ENCODE data around the gene LCN2. TPM values are rescaled to one million over a fixed set of nuclear protein-coding genes. Genes with fewer than 3 reads are reported as not detected.

The LCN2 gene
- not detected in 2 replicates for total RNA-seq (2014; rRNA removed; shearing (Covaris generic); ENCODE audit: low replicate concordance)

DNA sequence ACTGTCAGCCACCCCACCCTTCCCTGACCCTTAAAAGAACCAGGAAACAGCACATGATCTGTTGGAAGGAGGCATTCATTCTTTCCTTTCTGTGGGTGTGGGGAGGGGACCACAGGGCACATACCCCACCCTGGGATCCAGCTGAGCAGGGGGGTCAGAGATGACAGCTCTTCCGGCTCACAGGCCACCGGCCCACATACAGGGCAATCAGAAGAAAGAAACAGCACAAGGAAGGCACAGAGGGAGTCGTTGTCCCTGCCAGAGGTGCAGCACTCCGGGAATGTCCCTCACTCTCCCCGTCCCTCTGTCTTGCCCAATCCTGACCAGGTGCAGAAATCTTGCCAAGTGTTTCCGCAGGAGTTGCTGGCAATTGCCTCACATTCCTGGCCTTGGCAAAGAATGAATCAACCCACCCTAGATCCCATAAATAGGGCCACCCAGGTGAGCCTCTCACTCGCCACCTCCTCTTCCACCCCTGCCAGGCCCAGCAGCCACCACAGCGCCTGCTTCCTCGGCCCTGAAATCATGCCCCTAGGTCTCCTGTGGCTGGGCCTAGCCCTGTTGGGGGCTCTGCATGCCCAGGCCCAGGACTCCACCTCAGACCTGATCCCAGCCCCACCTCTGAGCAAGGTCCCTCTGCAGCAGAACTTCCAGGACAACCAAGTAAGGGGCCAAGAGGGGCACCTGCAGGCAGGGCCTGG, at the start of gene LCN2:
Gene LCN2, plus strand, starts transcription at position 453 of the 701 bp plus-strand sequence. Its CDS starts 73 bp downstream, at position 526.
- no peaks in the 10 kb centered on the region for H4K20me1 ChIP-seq (ENCODE audit: insufficient read depth, low read depth, low read length)
- no peak within 1 kb of the TSS for H3K27ac ChIP-seq (ENCODE audit: low read length)
- no peaks in the 10 kb centered on the region for H3K4me1 ChIP-seq (ENCODE audit: low read length)
- H3K4me3 ChIP-seq (ENCODE audit: low read length): no peak within 1 kb of the TSS
- H3K9ac ChIP-seq (ENCODE audit: low read length): no peak within 1 kb of the TSS
- H3K9me3 ChIP-seq (ENCODE audit: low read length): no peaks in the 10 kb centered on the region
- DNase-seq: no peak
- H3K79me2 ChIP-seq (ENCODE audit: low read length): no peaks in the 10 kb centered on the region
- H3K36me3 ChIP-seq (ENCODE audit: insufficient read depth, low read length): no peaks in the 10 kb centered on the region
- H2AFZ ChIP-seq (ENCODE audit: low read length): no peak within 1 kb of the TSS
- H3K27me3 ChIP-seq (ENCODE audit: low read length): no peaks in the 10 kb centered on the region
- no peaks in the 10 kb centered on the region for H3K9me2 ChIP-seq (replicated peaks; ENCODE audit: insufficient read depth, low read length)
- no peak within 1 kb of the TSS for H3K4me2 ChIP-seq (ENCODE audit: low read depth, low read length, poor library complexity, severe bottlenecking)

DNA sequence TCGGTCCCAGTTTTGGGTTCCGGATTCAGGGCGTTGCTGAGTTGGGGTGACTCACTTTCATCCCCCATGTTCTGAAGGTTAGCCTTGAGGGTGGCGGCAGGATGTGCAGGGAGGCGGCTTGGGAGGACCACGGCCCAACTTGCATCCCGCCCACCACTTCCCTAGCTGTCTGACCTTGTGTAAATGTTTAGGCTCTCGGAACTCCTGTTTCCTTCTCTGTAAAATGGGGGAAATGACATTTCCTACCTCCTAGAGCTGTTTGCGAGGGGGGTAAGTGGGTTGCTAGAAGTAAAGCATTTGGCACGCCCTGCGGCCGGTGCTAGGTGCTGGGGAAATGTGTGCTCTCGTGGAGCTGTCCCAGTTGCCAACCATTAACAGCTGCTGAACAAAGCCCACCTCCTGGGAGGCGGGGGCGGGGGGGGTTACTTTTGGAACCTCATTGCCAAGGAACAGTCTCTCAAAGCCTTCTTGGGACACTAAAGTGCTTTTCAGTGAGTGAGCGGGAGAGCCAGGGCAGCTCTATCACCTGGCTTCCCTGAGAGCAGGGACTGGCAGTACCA, 49.2 kb upstream of the LCN2 start:
- DNase-seq: no peak
- H3K9ac ChIP-seq (ENCODE audit: low read length): no peak overlapping the region

DNA sequence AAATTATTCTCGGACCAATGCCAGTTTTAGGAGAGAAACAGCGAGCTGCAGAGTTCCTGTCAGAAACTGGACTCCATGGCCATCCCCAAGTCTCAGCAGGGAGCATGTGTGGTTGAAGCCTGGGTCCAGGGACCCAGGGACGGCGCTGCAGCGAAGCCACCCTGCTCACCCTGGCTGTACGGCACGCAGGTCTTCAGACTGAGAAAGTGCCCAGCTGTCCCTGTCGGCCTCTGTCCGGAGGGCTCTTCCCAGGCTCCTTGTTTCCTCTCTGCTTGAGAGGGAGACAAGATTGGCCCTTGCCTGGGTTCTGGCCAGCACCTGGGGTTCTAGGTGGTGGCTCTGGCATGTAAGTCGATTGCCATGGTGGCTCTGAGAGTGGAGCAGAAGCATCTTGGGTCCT, 48.7 kb upstream of the LCN2 start:
- Histone ChIP-seq H4K20me1 (ENCODE audit: insufficient read depth, low read depth, low read length) (peaks cover 6% of the 10 kb centered on the region; the same call in 1 of the 2 replicates), H3K4me2 (ENCODE audit: low read depth, low read length, poor library complexity, severe bottlenecking) (no peak overlapping the region), H3K27ac (ENCODE audit: low read length) (no peak overlapping the region), H3K79me2 (ENCODE audit: low read length) (peaks cover 31% of the 10 kb centered on the region), H3K9me3 (ENCODE audit: low read length) (no peaks in the 10 kb centered on the region), H2AFZ (ENCODE audit: low read length) (no peak overlapping the region), H3K9ac (ENCODE audit: low read length) (no peak overlapping the region), H3K27me3 (ENCODE audit: low read length) (no peaks in the 10 kb centered on the region), H3K4me1 (ENCODE audit: low read length) (peaks cover 15% of the 10 kb centered on the region), H3K9me2 (replicated peaks; ENCODE audit: insufficient read depth, low read length) (no peaks in the 10 kb centered on the region), H3K4me3 (ENCODE audit: low read length) (no peak overlapping the region), H3K36me3 (ENCODE audit: insufficient read depth, low read length) (no peaks in the 10 kb centered on the region)
- DNase-seq: no peak

More for the DNA sequence above, 49.2 kb upstream of the LCN2 start:
- Histone ChIP-seq H3K9me2 (replicated peaks; ENCODE audit: insufficient read depth, low read length) (no peaks in the 10 kb centered on the region), H3K4me1 (ENCODE audit: low read length) (peaks cover 20% of the 10 kb centered on the region), H3K4me3 (ENCODE audit: low read length) (no peak overlapping the region), H3K36me3 (ENCODE audit: insufficient read depth, low read length) (no peaks in the 10 kb centered on the region), H3K9me3 (ENCODE audit: low read length) (no peaks in the 10 kb centered on the region), H3K79me2 (ENCODE audit: low read length) (peaks cover 37% of the 10 kb centered on the region), H3K27ac (ENCODE audit: low read length) (no peak overlapping the region), H4K20me1 (ENCODE audit: insufficient read depth, low read depth, low read length) (peaks cover 6% of the 10 kb centered on the region; the same call in 1 of the 2 replicates), H3K4me2 (ENCODE audit: low read depth, low read length, poor library complexity, severe bottlenecking) (no peak overlapping the region), H2AFZ (ENCODE audit: low read length) (no peak overlapping the region), H3K27me3 (ENCODE audit: low read length) (no peaks in the 10 kb centered on the region)

- Histone ChIP-seq H3K4me2 (ENCODE audit: low read depth, low read length, poor library complexity, severe bottlenecking) (no peak overlapping the region), H3K79me2 (ENCODE audit: low read length) (peaks cover 30% of the 10 kb centered on the region), H3K9me2 (replicated peaks; ENCODE audit: insufficient read depth, low read length) (no peaks in the 10 kb centered on the region), H4K20me1 (ENCODE audit: insufficient read depth, low read depth, low read length) (peaks cover 6% of the 10 kb centered on the region; the same call in 1 of the 2 replicates), H3K4me3 (ENCODE audit: low read length) (no peak overlapping the region), H3K9ac (ENCODE audit: low read length) (no peak overlapping the region), H2AFZ (ENCODE audit: low read length) (no peak overlapping the region), H3K36me3 (ENCODE audit: insufficient read depth, low read length) (no peaks in the 10 kb centered on the region), H3K27ac (ENCODE audit: low read length) (no peak overlapping the region), H3K9me3 (ENCODE audit: low read length) (no peaks in the 10 kb centered on the region), H3K27me3 (ENCODE audit: low read length) (no peaks in the 10 kb centered on the region), H3K4me1 (ENCODE audit: low read length) (peaks cover 15% of the 10 kb centered on the region)
- DNase-seq: no peak
Measured at GRCh38 chr9:128101231-128101661, 48.0 kb upstream of the LCN2 start.

DNA sequence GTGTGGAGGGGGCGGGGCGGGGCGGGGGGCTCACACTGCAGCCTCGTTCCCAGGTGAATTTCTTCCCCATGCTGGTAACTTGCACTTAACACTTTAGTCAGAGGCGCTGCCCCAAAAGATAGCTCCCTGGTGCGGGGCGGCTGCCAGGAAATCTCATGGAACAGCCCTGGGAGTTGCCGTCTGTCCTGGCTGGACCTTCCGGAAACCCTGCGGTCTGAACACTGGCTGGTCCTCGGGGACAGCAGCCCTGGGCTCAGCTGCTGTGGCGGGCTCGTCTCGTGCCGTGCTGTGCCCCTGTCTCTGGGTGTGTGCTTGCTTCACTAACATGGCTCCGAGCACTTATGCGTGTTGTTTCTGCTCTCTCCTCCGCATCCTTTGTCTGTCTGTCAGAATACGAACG, 47.6 kb upstream of the LCN2 start:
- Histone ChIP-seq H3K9ac (ENCODE audit: low read length) (no peak overlapping the region), H3K36me3 (ENCODE audit: insufficient read depth, low read length) (no peaks in the 10 kb centered on the region), H3K4me1 (ENCODE audit: low read length) (peaks cover 15% of the 10 kb centered on the region), H3K27me3 (ENCODE audit: low read length) (no peaks in the 10 kb centered on the region), H3K4me3 (ENCODE audit: low read length) (no peak overlapping the region), H4K20me1 (ENCODE audit: insufficient read depth, low read depth, low read length) (peaks cover 6% of the 10 kb centered on the region; the same call in 1 of the 2 replicates), H2AFZ (ENCODE audit: low read length) (no peak overlapping the region), H3K79me2 (ENCODE audit: low read length) (peaks cover 26% of the 10 kb centered on the region), H3K9me3 (ENCODE audit: low read length) (no peaks in the 10 kb centered on the region), H3K4me2 (ENCODE audit: low read depth, low read length, poor library complexity, severe bottlenecking) (no peak overlapping the region), H3K27ac (ENCODE audit: low read length) (no peak overlapping the region), H3K9me2 (replicated peaks; ENCODE audit: insufficient read depth, low read length) (no peaks in the 10 kb centered on the region)
- DNase-seq: no peak

- DNase-seq: no peak
- Histone ChIP-seq H2AFZ (ENCODE audit: low read length) (no peak overlapping the region), H3K9me3 (ENCODE audit: low read length) (no peaks in the 10 kb centered on the region), H3K9ac (ENCODE audit: low read length) (no peak overlapping the region), H3K4me2 (ENCODE audit: low read depth, low read length, poor library complexity, severe bottlenecking) (no peak overlapping the region), H3K4me3 (ENCODE audit: low read length) (no peak overlapping the region), H3K79me2 (ENCODE audit: low read length) (peaks cover 23% of the 10 kb centered on the region), H3K27ac (ENCODE audit: low read length) (no peak overlapping the region), H3K27me3 (ENCODE audit: low read length) (no peaks in the 10 kb centered on the region), H4K20me1 (ENCODE audit: insufficient read depth, low read depth, low read length) (peaks cover 10% of the 10 kb centered on the region; the same call in 1 of the 2 replicates), H3K9me2 (replicated peaks; ENCODE audit: insufficient read depth, low read length) (no peaks in the 10 kb centered on the region), H3K4me1 (ENCODE audit: low read length) (peaks cover 15% of the 10 kb centered on the region), H3K36me3 (ENCODE audit: insufficient read depth, low read length) (no peaks in the 10 kb centered on the region)
Measured at GRCh38 chr9:128102196-128102595, 47.1 kb upstream of the LCN2 start.

GRCh38 chr9:128102861-128103588, 46.2 kb upstream of the LCN2 start:
- no peak overlapping the region for H3K4me2 ChIP-seq (ENCODE audit: low read depth, low read length, poor library complexity, severe bottlenecking)
- no peaks in the 10 kb centered on the region for H3K27me3 ChIP-seq (ENCODE audit: low read length)
- DNase-seq: no peak
- peaks cover 11% of the 10 kb centered on the region; the same call in 1 of the 2 replicates for H4K20me1 ChIP-seq (ENCODE audit: insufficient read depth, low read depth, low read length)
- no peak overlapping the region for H3K9ac ChIP-seq (ENCODE audit: low read length)
- no peaks in the 10 kb centered on the region for H3K36me3 ChIP-seq (ENCODE audit: insufficient read depth, low read length)
- no peak overlapping the region for H2AFZ ChIP-seq (ENCODE audit: low read length)
- no peaks in the 10 kb centered on the region for H3K9me3 ChIP-seq (ENCODE audit: low read length)
- H3K79me2 ChIP-seq (ENCODE audit: low read length): peaks cover 23% of the 10 kb centered on the region
- H3K4me1 ChIP-seq (ENCODE audit: low read length): peaks cover 10% of the 10 kb centered on the region
- H3K27ac ChIP-seq (ENCODE audit: low read length): no peak overlapping the region
- no peak overlapping the region for H3K4me3 ChIP-seq (ENCODE audit: low read length)
- H3K9me2 ChIP-seq (replicated peaks; ENCODE audit: insufficient read depth, low read length): no peaks in the 10 kb centered on the region

DNA sequence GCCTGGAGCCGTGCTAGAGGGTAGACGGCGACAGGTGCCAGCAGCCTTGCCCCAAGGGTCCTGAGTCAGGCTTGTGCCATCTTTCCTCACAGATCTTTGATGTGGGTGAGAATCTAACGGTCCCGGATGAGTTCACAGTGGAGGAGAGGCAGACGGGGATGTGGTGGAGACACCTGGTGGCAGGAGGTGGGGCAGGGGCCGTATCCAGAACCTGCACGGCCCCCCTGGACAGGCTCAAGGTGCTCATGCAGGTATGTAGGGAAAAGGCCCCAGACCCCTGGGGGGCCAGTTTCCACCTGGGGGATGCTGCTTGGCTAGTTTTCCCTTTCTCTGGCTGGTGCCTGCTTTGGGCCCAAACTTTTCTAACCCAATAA, 45.7 kb upstream of the LCN2 start:
- peaks cover 4% of the 10 kb centered on the region for H3K4me1 ChIP-seq (ENCODE audit: low read length)
- no peak overlapping the region for H3K9ac ChIP-seq (ENCODE audit: low read length)
- H3K4me3 ChIP-seq (ENCODE audit: low read length): no peak overlapping the region
- H3K4me2 ChIP-seq (ENCODE audit: low read depth, low read length, poor library complexity, severe bottlenecking): no peak overlapping the region
- H3K36me3 ChIP-seq (ENCODE audit: insufficient read depth, low read length): peaks cover 4% of the 10 kb centered on the region; the same call in 1 of the 2 replicates
- H3K27ac ChIP-seq (ENCODE audit: low read length): no peak overlapping the region
- peaks cover 9% of the 10 kb centered on the region; the same call in 1 of the 2 replicates for H4K20me1 ChIP-seq (ENCODE audit: insufficient read depth, low read depth, low read length)
- H3K9me3 ChIP-seq (ENCODE audit: low read length): no peaks in the 10 kb centered on the region
- no peaks in the 10 kb centered on the region for H3K27me3 ChIP-seq (ENCODE audit: low read length)
- DNase-seq: no peak
- no peaks in the 10 kb centered on the region for H3K9me2 ChIP-seq (replicated peaks; ENCODE audit: insufficient read depth, low read length)
- H3K79me2 ChIP-seq (ENCODE audit: low read length): peaks cover 21% of the 10 kb centered on the region
- no peak overlapping the region for H2AFZ ChIP-seq (ENCODE audit: low read length)

Measured in Karpas-422 (cell line).